ENCODE results near the gene KANK4.

DNA sequence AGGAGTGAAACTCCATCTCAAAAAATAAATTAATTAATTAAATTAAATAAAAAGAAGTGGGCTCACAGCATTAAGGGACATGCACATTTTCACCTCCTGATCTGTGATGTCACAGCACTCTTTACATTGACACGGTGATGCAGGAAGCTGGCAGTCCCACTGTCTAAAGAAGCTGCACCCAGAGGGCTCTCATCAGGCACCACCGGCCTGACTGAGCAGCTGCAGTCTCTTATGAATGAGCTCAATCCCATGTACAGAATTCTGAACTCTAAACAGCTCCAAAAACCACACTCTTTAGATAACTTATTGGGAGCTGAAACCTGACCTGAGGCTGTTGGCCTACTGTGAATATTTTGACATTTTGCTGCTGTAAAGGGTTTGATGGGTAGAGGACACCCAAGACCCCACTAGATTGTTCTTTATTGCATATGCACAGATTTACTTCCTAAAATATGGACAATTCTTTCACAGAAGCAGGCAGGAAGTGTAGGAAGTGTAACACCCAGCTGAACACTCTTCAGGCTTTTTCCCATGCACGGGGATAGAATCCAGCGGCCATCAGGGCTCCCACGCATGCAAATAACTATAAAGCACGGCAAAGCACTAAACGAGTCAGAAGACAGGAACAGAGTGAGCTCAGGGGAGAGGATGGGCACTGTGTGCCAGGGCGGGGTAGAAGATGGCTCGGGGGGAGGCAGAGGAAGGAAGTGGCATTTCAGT, 78.4 kb downstream of the KANK4 start:
- TF ChIP-seq, protein P1, sequence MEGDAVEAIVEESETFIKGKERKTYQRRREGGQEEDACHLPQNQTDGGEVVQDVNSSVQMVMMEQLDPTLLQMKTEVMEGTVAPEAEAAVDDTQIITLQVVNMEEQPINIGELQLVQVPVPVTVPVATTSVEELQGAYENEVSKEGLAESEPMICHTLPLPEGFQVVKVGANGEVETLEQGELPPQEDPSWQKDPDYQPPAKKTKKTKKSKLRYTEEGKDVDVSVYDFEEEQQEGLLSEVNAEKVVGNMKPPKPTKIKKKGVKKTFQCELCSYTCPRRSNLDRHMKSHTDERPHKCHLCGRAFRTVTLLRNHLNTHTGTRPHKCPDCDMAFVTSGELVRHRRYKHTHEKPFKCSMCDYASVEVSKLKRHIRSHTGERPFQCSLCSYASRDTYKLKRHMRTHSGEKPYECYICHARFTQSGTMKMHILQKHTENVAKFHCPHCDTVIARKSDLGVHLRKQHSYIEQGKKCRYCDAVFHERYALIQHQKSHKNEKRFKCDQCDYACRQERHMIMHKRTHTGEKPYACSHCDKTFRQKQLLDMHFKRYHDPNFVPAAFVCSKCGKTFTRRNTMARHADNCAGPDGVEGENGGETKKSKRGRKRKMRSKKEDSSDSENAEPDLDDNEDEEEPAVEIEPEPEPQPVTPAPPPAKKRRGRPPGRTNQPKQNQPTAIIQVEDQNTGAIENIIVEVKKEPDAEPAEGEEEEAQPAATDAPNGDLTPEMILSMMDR (conservative IDR thresholded peaks at IDR 0.05 in 1 of 2, IDR thresholded peaks at IDR 0.05 in 1 of 2; ENCODE audit: low read depth in 1 of 2, low read length in 2 of 2): no peak
- TF ChIP-seq EZH2 (IDR thresholded peaks at IDR 0.05; ENCODE audit: low read length, missing control alignments): no peak

All from fibroblast of lung (primary cell).